NOMO-1 treated with DMSO at 0.1 percent for 48 hours (cell line): Measurements from ENCODE around the gene GJC1.
A peak's percentile ranks its signal among the peaks of the same experiment; 100 is the strongest.

Source experiments
- DNase-seq: peaks from one replicate; lab custom pipeline; 2025; ENCODE audit not compliant: unreplicated experiment; lab: John Stamatoyannopoulos, UW

Gene GJC1

GRCh38 chr17:44829523-44830358 is at the start of gene GJC1:
GJC1 (minus strand) TSS chr17:44830287; CDS start chr17:44805817, 24,470 bp downstream.
- no peak for DNase-seq

DNA sequence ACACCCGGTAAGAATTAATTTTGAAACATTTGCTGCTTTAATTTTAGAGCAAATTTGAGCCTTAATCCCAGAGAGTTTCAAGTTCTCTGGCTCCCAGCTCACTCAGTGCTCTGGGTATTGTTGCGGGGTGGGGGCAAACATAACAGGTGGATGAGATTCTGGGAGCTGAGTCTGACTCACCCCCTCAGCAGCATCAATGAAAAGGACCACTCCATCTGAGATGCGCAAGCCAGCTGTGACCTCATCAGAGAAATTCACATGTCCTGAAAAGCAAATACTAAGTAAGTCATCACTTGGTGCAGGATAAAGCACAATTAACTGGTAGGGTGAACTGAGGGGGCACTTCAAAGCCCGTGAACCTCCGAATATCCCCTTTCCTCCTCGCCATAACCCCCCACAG is 49.3 kb upstream of the GJC1 start:
- DNase-seq, result no peak

DNA sequence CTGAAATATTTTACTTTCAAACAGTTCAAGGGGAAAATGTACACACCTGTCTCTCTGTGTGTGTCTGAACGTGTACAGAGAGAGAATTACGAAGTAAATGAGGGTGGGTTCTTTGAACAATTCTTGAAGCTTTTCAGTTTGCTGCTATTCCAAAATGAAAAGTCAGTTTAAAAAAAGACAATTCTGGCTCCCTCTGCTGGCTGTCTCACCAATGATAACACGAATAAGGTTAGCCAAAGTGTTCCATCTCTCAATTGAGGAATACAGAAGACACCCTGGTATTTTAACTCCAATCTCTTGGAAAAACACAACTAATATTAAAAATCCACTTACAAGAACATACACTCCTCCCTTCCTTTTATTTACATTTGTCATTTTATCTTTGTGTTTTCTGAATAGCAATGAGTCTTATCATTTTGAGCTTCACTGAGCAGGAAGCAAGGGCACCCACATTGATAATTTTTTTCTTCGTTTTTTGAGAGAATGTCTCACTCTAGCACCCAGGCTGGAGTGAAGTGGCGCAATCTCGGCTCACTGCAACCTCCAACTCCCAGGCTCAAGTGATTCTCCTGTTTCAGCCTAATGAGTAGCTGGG is 48.6 kb upstream of the GJC1 start:
- peak; percentile 8 for DNase-seq

DNA sequence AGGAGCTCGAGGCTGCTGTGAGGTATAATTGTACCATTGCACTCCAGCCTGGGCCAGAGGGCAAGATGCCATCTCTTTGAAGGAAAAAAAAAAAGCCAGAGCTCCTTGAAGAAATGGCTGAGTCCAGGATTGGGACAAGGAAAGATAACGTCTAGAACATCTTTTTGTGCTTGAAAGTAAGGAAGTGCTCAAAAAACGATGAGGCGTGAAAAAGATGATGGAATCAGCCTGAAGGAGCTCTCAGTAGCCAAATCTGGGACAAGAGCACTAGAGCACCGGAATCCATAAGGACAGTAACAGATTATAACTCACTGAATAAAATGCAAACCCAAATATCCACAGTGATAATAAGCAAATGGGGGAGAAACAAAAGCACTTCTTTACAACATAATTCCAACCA is 47.0 kb upstream of the GJC1 start:
- DNase-seq, result no peak

- no peak for DNase-seq
Observed at GRCh38 chr17:44875761-44876160, 45.7 kb upstream of the GJC1 start.

DNA sequence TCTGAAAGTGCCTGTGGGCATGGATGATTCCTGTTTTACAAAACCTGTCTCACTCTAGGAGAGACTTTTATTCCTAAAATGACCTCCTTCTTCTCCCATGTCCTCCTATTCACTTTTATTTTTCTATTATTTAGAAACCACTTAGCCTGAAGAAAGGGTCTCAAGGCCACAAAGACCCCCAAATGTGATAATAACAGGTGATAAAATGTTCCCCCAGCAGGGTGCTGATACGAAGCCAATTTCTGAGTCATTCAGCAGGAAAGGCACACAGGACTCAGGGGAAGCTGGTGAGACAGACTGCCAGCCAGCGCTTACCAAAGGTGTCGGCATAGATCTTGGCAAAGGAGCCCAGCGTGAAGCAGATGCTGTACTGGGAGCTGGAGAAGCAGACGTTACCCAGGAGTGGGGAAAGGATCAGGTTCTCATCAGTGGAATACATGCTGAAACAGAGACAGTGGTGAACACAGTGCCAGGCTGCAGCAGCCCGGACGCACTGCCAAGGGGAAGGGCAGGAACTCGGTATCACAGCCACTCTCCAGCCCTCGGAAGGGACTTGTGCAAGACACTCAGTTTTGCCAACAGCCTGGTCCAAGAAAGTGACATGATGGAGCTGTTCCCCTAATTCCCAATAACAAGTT is 42.2 kb upstream of the GJC1 start:
- DNase-seq, result no peak

DNA sequence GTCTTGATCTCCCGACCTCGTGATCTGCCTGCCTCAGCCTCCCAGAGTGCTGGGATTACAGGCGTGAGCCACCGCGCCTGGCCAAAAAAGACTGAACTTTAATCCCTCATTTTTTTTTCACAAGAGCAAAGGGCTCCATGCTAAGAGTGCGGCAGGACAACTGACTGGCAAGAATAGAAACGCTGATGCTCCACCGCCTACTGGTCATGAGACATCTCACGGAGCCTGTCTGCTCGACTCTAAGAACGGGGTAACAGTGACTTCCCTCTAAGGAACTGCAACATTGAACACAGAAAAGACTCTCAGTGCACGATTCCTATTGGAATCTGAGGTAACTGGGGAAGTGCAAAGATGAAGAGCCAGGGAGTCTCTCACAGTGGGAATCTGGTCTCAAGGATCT is 41.5 kb upstream of the GJC1 start:
- no peak for DNase-seq

GRCh38 chr17:44867841-44868240 is 37.8 kb upstream of the GJC1 start:
- no peak for DNase-seq

DNA sequence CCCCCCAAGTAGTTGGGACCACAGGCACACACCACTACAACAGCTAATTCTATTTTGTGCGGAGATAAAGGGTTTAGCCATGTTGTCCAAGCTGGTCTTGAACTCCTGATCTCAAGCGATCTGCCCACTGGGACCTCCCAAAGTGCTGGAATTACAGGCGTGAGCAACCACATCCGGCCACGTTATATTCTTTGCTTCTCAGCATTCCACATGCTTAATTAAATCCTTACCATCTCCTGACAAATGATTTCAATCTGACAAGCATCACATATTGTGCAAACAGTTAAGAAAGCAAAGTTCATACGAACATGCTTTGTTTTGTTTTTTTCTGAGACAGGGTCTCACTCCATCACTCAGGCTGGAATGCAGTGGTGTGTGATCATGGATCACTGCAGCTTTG is 35.8 kb upstream of the GJC1 start:
- no peak for DNase-seq

DNA sequence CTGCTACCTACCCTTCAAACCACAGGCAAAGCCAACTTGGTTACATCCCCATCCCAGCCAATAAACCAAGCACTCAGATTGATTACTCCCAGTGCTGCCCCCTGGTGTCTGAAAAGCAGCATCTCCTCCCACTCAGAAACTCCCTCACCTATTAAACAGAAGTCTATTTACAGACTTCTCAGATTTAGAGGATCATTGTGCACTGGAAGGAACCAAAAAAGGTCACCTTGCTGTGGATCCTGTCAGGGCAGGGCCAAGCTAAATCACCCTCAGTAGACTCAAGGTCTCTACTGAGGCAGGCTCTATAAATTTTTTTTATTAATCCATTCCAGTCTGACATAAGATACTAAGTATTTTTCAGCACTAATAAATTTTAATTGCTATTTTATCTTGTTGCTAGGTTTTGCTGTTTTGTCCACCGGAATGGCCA is 35.2 kb upstream of the GJC1 start:
- DNase-seq, result peak; percentile 66

- no peak for DNase-seq
Observed at GRCh38 chr17:44864831-44865230, 34.7 kb upstream of the GJC1 start.

DNA sequence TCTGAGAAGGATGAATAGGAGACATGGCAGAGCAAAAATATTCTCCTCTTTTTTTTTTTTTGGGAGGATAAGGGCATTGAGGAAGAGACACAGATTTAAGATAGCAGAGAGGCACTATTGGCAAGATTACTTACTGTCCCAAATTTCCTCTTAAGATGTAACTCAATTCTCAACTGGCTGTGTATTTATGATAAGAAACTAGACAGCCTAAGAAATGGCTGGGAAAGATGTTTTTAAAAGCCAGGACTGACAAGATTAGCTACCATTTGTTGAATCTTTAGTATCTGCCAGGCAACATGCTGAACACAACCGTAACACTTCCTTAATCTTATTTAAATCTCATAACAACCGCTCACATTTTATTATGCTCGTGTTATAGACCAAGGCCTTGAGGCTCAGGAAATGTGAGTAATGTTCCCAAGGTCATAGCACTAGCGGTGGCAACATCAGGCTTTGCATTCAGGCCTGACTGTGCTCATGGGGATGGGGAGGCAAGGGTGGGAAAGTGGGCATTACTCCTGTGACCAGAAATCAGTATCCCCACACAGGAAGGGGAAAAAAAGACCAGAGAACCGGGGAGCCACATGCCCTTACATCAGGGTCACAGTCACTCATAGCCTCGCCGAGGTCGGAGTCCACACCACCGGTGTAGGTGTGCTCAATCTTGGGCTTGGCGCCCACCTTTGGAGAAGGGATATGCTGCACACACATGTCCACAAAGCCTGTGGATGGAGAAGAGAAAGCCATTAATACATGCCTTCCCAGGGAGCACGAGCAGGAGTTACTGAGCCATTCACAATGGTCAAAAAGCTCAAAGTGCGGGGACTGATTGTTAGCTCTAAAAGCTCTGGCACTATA is 33.2 kb upstream of the GJC1 start:
- DNase-seq, result no peak

- no peak for DNase-seq
Observed at GRCh38 chr17:44862278-44862914, 32.3 kb upstream of the GJC1 start.

- no peak for DNase-seq
Observed at GRCh38 chr17:44859701-44860100, 29.6 kb upstream of the GJC1 start.

GRCh38 chr17:44854192-44854591 is 24.1 kb upstream of the GJC1 start:
- DNase-seq, result no peak

GRCh38 chr17:44850612-44851011 is 20.5 kb upstream of the GJC1 start:
- no peak for DNase-seq

- DNase-seq, result no peak
Observed at GRCh38 chr17:44850025-44850424, 19.9 kb upstream of the GJC1 start.

GRCh38 chr17:44848961-44849489 is 18.9 kb upstream of the GJC1 start:
- DNase-seq, result no peak

GRCh38 chr17:44848257-44848795 is 18.2 kb upstream of the GJC1 start:
- DNase-seq, result no peak

DNA sequence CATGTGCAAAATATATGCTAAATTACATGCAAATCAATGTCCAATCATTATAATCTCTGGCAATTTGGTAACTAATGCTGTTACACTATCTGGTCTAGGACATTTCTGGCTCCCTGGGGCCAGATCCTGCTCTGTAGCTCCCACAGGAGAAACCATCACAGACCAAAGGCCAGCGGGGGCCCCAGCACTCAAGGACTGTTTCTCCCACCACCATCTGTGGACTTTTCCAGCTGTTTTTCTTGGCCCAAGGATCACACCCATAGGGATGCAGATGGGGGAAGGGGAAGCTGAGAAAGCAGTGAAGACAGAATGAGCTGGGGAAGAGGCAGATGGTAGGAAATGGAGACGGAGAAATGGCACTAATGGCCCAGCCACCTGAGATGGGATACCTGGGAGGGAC is 17.5 kb upstream of the GJC1 start, which contains the start of gene HIGD1B:
HIGD1B (plus strand) TSS at position 298 of the 400 bp plus-strand sequence. CDS start 270 bp downstream, outside the sequence.
- DNase-seq, result no peak
